ENCODE results near the gene XG. TPM values are rescaled to one million over a fixed set of nuclear protein-coding genes. Genes with fewer than 3 reads are reported as not detected.
"Not testable (repeated sequence)": the region's sequence is repeated elsewhere in the genome, so short reads cannot be mapped to it uniquely, and the experiment has no call there.

The XG gene
- total RNA-seq, 1 donor from 2014 or later = 5.9 TPM

- Histone ChIP-seq H3K27ac (no peak overlapping the region), H3K9me3 (no peaks in the 10 kb centered on the region), H3K27me3 (no peaks in the 10 kb centered on the region), H3K36me3 (no peaks in the 10 kb centered on the region), H3K4me3 (no peak overlapping the region), H3K4me1 (no peaks in the 10 kb centered on the region)
- TF ChIP-seq CTCF (IDR thresholded peaks at IDR 0.05) (no peak), POLR2AphosphoS5 (IDR thresholded peaks at IDR 0.05; ENCODE audit: insufficient read depth in 1 of 2, low read depth in 1 of 2) (no peak), POLR2A (IDR thresholded peaks at IDR 0.05) (no peak)
- intact Hi-C loops (cut with DNase I) = no loop called here
- no peak for DNase-seq (ENCODE audit: extremely low spot score in 2 of 2)
These were observed 17.8 kb downstream of the XG start for GRCh38 chrX:2769615-2770014.

DNA sequence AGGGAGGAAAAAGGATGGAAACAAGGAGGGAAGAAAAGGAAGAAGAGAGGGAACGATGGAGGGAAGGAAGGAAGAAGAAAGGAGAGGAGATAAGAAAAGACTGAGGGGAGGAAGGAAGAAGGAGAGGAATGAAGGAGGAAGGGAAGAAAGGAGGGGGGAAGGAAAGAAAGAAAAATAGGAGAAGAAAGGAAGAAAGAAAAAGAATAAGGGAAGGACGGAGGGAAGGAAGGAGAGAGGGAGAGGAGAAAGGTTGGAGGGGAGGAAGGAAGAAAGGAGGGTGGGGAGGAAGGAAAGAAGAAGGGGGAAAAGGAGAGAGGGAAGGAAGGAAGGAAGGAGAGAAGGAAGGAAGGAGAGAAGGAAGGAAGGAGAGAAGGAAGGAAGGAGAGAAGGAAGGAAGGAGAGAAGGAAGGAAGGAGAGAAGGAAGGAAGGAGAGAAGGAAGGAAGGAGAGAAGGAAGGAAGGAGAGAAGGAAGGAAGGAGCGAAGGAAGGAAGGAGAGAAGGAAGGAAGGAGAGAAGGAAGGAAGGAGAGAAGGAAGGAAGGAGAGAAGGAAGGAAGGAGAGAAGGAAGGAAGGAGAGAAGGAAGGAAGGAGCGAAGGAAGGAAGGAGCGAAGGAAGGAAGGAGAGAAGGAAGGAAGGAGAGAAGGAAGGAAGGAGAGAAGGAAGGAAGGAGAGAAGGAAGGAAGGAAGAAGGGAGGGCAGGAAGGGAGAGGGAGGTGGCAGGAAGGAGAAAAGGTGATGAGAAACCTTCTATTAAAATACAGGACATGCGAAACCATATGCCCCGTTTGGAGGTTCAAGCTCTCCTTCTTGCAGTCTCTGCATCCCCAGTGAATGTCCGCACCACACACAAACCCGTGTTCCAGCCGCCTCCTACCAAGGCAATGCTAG, 21.6 kb downstream of the XG start:
- H3K4me1 ChIP-seq; H3K36me3 ChIP-seq; intact Hi-C loops (cut with DNase I); H3K4me3 ChIP-seq; DNase-seq (ENCODE audit: extremely low spot score in 2 of 2); H3K27me3 ChIP-seq; H3K9me3 ChIP-seq; H3K27ac ChIP-seq: not testable (repeated sequence)

- Histone ChIP-seq H3K4me3 (no peak overlapping the region), H3K9me3 (no peaks in the 10 kb centered on the region), H3K36me3 (no peaks in the 10 kb centered on the region), H3K4me1 (no peaks in the 10 kb centered on the region), H3K27me3 (no peaks in the 10 kb centered on the region), H3K27ac (no peak overlapping the region)
- no peak for TF ChIP-seq CTCF (IDR thresholded peaks at IDR 0.05)
- TF ChIP-seq POLR2AphosphoS5 (IDR thresholded peaks at IDR 0.05; ENCODE audit: insufficient read depth in 1 of 2, low read depth in 1 of 2) = no peak
- TF ChIP-seq POLR2A (IDR thresholded peaks at IDR 0.05) = no peak
- no peak for DNase-seq (ENCODE audit: extremely low spot score in 2 of 2)
- intact Hi-C loops (cut with DNase I) = no loop called here
These were observed 22.2 kb downstream of the XG start for GRCh38 chrX:2774057-2774456.

DNA sequence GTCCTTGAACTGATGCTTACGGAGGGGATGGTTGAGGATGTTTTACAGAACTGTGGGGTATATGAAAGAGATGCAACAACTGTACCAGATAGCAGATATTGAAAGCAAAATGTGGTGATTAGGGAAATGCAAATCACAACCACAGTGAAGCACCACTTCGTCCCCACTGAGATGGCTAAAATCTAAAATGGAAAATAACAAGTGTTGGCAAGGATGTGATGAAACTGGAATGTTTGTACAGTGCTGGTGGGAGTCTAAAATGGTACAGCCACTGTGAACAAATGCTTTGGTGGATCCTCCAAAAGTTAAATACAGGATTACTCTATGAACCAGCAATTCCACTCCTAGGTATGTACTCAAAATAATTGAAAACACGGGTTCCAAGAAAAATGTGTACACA, 22.9 kb downstream of the XG start:
- intact Hi-C loops (cut with DNase I) = no loop called here
- Histone ChIP-seq H3K9me3 (no peaks in the 10 kb centered on the region), H3K27ac (no peak overlapping the region), H3K27me3 (no peaks in the 10 kb centered on the region), H3K4me1 (no peaks in the 10 kb centered on the region), H3K4me3 (no peak overlapping the region), H3K36me3 (no peaks in the 10 kb centered on the region)
- no peak for TF ChIP-seq POLR2AphosphoS5 (IDR thresholded peaks at IDR 0.05; ENCODE audit: insufficient read depth in 1 of 2, low read depth in 1 of 2)
- TF ChIP-seq CTCF (IDR thresholded peaks at IDR 0.05) = no peak
- no peak for TF ChIP-seq POLR2A (IDR thresholded peaks at IDR 0.05)
- DNase-seq (ENCODE audit: extremely low spot score in 2 of 2) = no peak

DNA sequence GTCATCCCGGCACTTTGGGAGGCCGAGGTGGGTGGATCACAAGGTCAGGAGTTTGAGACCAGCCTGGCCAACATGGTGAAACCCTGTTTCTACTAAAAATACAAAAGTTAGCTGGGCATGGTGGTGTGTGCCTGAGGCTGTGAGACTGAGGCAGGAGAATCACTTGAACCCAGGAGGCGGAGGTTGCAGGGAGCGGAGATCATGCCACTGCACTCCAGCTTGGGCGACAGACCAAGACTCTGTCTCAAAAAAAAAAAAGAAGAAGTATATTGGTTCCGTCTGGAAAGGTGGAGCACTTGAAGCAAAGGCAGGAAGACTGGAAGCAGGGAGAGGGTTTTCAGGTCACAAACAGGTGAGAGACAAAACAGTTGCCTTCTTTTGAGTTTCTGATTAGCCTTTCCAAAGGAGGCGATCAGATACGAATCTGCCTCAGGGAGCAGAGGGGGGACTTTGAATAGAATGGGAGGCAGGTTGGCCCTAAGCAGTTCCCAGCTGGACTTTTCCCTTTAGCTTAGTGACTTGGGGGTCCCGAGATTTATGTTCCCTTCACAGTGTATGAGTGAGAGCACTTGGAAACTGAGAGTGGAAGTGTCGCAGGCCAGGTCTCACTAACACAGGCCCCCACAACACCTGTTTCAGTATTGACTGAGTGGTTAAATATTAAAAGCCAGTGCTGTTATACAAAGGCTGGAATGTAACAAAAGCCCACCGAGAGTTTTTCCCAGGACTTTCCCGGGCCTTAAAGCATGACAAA, 28.8 kb downstream of the XG start:
- H3K27ac ChIP-seq; DNase-seq (ENCODE audit: extremely low spot score in 2 of 2); H3K9me3 ChIP-seq; intact Hi-C loops (cut with DNase I); H3K27me3 ChIP-seq; H3K4me3 ChIP-seq; H3K36me3 ChIP-seq; H3K4me1 ChIP-seq: not testable (repeated sequence)

GRCh38 chrX:2781226-2781571, 29.4 kb downstream of the XG start:
- H3K27ac ChIP-seq = no peak overlapping the region

More at GRCh38 chrX:2781226-2781571, 29.4 kb downstream of the XG start:
- no peaks in the 10 kb centered on the region for H3K9me3 ChIP-seq
- no peak for DNase-seq (ENCODE audit: extremely low spot score in 2 of 2)
- no peaks in the 10 kb centered on the region for H3K36me3 ChIP-seq
- intact Hi-C loops (cut with DNase I) = no loop called here
- no peaks in the 10 kb centered on the region for H3K27me3 ChIP-seq
- TF ChIP-seq POLR2A (IDR thresholded peaks at IDR 0.05) = no peak
- no peak for TF ChIP-seq POLR2AphosphoS5 (IDR thresholded peaks at IDR 0.05; ENCODE audit: insufficient read depth in 1 of 2, low read depth in 1 of 2)
- TF ChIP-seq CTCF (IDR thresholded peaks at IDR 0.05) = no peak
- no peak overlapping the region for H3K4me3 ChIP-seq
- no peaks in the 10 kb centered on the region for H3K4me1 ChIP-seq
